ENCODE results near the gene TGM2. TPM values are rescaled to one million over a fixed set of nuclear protein-coding genes. Genes with fewer than 3 reads are reported as not detected.

Gene TGM2
- total and polyA plus RNA-seq, 12 donors: 13.4 to 262 (median 98.3) TPM

DNA sequence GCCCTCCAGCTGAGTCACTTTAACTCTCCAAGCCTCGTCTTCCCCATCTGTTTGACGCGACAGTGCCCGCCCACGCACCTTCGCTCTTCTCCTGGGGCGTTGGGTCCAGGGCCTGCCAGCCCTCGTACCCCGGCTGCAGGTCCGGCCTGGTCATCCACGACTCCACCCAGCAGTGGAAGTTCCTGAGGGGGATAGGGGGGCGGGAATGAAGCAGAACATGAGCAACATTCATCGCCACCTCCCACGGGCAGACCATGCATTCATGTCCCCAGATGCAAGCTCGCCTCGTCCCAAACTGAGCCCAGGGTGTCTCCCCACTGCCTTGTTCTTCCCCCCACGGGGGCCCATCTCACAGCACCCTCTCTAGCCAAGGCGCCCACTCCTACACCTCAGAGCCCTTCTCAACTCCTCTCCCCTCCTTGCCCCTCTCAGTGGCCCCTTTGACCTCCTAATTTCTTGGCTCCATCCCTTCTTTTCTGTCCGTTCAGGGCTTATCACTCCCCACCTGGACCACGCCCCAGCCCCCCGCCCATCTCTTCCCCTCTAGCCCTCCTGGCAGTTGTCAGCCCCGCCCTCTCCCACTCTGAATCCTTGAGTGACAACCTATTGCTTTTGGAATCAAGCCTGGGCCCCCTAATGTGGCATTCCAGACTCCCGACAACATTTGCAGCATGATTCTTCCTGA lies 23.7 kb downstream of the TGM2 start:
- TF ChIP-seq CTCF (IDR thresholded peaks at IDR 0.05) (no peak), POLR2A (IDR thresholded peaks at IDR 0.05) (no peak)
- Histone ChIP-seq H3K27me3 (no peaks in the 10 kb centered on the region), H3K27ac (peak overlapping the region in 1 of 5 donors; percentile 1), H3K9me3 (replicated peaks in 1 of 3) (no peaks in the 10 kb centered on the region), H3K4me1 (replicated peaks in 1 of 2) (peaks cover 12 to 32% of the 10 kb centered on the region in 2 donors), H3K4me3 (no peak overlapping the region), H3K36me3 (replicated peaks in 1 of 2) (peaks cover 0 to 34% of the 10 kb centered on the region in 2 donors)
- WGBS, 4 donors: 85 to 91% (median 87%) methylated on average over 22 to 23 of the region's 23 CpGs
- DNase-seq: no peak
- intact Hi-C loops (cut with DNase I): no loop called here

DNA sequence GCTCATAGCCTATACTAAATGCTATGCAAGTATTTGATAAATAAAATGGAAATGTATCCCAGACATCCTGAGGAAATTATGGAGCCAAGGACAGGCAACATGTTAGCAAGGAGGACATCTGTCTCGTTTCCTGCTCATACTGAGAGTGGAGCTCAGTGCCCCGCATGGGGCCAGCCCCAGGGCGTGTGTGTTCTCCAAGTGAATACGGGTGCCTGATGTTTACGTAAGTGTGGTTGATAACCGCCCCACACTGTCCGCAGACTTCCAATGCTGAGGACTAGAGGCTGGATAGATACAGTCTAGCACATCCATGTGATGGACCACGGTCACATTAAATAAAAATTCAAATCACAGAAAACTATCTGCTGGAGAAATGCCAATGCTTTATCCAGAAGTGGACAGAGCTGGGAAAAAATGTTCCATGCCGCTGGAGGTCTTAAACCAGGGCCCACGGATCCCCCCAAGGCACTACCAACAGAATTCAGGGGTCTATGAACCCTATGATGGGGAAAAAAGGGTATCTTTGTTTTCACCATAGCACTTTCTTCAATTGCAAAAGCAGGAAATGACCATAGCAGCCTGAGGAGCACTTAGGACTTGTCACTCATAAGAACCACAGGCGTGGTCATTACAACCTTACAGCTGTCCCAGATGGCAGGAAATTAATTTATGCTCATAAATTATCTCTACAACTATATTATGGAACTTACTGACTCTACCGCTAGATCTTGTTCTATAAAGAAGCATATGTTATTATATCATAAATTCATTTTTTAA lies 24.9 kb downstream of the TGM2 start:
- TF ChIP-seq CTCF (IDR thresholded peaks at IDR 0.05) (no peak), POLR2A (IDR thresholded peaks at IDR 0.05) (no peak)
- Histone ChIP-seq H3K9me3 (replicated peaks in 1 of 3) (no peaks in the 10 kb centered on the region), H3K4me1 (replicated peaks in 1 of 2) (peaks cover 12 to 27% of the 10 kb centered on the region in 2 donors), H3K27me3 (no peaks in the 10 kb centered on the region), H3K27ac (peak overlapping the region in 2 of 5 donors; percentile 12 to 15), H3K36me3 (replicated peaks in 1 of 2) (peaks cover 0 to 28% of the 10 kb centered on the region in 2 donors), H3K4me3 (no peak overlapping the region)
- DNase-seq: peak in 1 of 7 donors; percentile 77
- WGBS, 4 donors: 71 to 82% (median 79%) methylated on average over 12 of the region's 12 CpGs
- intact Hi-C loops (cut with DNase I): no loop called here

DNA sequence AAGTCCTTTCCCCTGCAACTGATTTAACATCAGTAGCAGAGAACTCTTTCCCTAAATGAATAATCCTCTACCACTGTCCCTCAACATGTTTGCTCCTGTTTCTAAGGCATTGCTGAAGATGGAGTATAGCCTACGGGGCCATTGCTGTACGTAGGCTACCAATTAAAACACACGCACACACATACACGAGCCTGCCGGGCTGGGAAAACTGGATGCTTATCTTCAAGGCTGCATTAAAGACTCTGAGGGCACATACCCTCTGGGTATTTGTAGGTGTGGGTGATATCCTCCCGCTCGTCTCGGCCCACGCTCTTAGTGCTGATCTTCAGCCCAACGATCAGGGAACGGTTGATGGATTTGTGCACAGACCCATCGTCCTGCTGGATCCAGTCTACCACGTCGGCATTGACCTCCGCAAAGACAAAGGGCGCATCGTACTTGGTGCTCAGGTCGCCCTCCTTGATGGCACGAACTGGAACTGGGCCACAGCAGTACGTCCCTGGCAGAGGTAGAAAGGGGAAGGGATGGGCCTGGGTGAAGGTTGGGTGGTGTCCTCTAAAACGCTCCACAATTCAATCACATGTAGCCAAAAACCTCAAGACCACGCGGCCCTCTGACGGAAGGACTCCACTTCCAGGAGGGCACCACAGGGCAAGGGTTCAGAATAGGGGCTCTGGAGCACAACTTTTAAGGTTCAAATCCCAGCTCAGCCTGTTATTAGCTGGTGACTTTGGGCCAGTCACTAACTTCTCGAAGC lies 25.7 kb downstream of the TGM2 start:
- TF ChIP-seq CTCF (IDR thresholded peaks at IDR 0.05) (no peak), POLR2A (IDR thresholded peaks at IDR 0.05) (no peak)
- Histone ChIP-seq H3K9me3 (replicated peaks in 1 of 3) (no peaks in the 10 kb centered on the region), H3K4me1 (replicated peaks in 1 of 2) (peaks cover 8 to 23% of the 10 kb centered on the region in 2 donors), H3K36me3 (replicated peaks in 1 of 2) (peaks cover 0 to 28% of the 10 kb centered on the region in 2 donors), H3K4me3 (no peak overlapping the region), H3K27ac (peak overlapping the region in 1 of 5 donors; percentile 12), H3K27me3 (no peaks in the 10 kb centered on the region)
- 90 to 97% (median 94%) methylated on average over 20 to 25 of the region's 25 CpGs for WGBS, 4 donors
- no peak for DNase-seq
- intact Hi-C loops (cut with DNase I): no loop called here
